HG03432 (cell line): ENCODE measurements around the gene LCE1F.

Source experiments
- ATAC-seq: cut with Tn5 transposase; IDR thresholded peaks from one replicate; pipeline ENCODE4 v1.9.1; 2021; ENCODE audit warnings: mild to moderate bottlenecking, moderate library complexity; ENCODE audit not compliant: unreplicated experiment

The LCE1F gene

GRCh38 chr1:152774875-152775274 is at the start of gene LCE1F:
LCE1F (plus strand) TSS chr1:152775140; CDS start chr1:152776372, 1,232 bp downstream.
- ATAC-seq, result no peak

DNA sequence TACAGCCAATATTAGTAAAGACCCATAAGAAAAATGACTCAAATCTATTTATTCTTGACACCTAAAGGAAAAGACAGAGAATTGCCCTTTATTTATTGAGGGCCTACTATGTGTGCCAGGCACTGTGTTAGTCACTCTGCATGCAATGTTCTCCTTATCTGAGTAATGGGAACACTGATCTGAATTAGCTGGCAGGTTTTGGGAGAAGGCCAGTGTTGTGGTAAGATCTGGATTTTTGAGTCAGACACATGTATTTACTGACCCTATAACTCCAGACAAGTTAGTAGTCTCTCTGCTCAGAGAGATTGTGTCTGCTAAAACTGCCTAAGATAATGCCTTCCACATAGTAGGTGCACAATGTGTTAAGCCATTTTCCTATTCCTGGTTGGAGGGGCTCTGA is 49.7 kb upstream of the LCE1F start:
- ATAC-seq, result no peak

GRCh38 chr1:152728986-152729385 is 46.0 kb upstream of the LCE1F start:
- ATAC-seq, result no peak

DNA sequence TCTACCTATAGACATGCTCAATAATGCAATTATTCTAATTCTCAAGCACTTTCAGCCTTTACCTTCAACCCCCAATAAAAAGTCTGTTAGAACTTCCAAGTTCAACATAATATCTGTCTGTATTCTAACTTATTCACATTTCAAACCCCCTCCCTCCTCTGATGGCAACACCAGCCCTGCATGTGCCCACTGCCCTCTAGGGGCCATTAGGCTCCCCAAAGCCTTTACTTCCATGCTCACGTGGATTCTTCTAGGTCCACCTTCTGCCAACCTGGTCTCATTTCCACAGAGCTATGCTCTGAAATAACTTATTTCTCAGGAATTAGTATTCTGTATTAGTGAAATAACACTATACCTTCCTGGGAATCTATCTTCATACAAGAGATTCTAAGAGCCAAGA is 39.3 kb upstream of the LCE1F start:
- ATAC-seq, result no peak

DNA sequence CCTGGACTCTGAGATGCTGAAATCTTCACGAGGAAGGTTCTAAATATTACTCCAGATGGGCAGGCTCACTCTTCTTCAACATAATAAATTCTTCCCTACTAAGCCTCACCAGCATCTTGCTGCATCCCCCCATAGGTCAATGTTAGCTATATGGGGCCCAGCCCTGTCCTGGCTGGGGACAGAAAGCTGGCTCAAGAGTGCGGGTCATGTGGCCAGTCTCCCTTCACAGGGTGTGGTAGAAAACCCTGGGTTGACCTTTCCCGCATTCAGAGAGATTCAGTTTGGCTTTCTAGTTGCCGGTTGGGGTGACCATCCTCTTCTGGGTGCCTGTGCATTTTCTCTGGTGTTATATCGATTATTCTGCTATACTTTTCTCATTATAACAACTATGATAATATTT is 36.9 kb upstream of the LCE1F start:
- ATAC-seq, result no peak

- ATAC-seq, result no peak
These were observed 35.1 kb upstream of the LCE1F start for GRCh38 chr1:152739841-152740240.

DNA sequence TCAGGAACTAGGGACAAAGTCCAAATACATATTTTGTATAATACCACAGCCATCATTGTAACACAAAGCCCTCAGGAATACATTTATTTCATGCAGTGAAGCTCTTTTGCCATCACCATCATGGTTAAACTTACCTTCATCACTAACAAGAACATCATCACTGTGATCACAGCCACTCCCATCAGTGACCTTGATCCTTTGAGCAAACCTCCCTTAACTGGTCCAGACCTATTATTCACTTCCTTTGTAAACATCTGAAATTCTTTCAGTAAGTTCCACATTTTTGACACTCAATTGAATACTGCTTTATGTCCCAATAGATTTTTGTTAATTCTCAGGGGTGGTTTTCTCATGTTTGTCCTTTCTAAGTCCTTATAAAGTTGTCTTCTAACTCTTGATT is 33.3 kb upstream of the LCE1F start:
- ATAC-seq, result no peak

GRCh38 chr1:152743371-152744145 is 31.4 kb upstream of the LCE1F start:
- ATAC-seq, result no peak

DNA sequence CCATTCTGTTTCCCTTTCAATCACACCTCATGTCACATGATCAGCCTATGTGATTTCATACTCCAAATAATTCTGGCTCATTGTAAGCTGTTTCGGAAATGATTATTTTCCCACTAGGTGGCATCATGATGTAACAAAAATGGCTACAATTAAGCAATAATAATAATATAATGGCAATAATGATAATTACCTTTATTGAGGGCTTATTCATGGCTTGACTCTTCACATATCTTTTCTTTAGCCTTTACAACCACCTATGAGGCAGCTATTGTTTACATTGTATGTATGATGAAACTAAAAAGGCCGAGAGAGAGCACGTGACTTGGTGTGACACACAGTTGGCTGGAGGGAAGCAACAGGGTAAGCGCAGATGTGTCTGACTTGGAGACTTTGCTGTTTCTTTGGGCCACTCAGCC is 29.6 kb upstream of the LCE1F start:
- ATAC-seq, result no peak

DNA sequence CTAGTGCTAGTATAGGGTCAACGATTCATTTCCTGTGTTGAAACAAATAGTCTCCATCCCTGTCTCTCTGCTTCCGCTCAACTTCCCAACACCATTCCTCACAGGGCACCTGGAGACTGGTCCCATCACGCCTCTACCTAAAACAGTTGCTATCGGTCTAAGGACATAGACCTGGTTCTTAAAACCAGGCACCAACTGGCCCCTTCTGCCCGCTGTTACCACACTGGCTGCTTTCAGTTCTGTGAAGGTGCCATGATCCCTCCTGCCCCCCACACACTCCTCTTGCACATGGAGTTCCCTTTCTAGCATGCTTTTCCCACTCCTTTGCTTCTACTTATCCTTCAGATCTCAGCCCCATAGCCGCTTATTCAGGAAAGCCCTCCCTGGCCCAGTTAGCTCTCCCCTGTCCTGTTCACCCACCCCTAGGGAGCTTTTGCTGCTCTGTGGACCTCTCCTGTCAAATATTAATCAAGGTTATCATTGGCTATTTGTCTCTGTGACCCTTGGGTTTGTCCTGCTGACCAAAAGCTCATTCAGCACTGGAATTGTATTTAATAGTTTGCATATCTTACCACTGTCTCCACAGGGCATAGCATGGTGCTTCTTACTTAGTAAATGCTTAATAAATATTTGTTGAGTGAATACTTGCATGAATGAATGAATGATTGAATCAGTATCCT is 29.0 kb upstream of the LCE1F start:
- no peak for ATAC-seq

DNA sequence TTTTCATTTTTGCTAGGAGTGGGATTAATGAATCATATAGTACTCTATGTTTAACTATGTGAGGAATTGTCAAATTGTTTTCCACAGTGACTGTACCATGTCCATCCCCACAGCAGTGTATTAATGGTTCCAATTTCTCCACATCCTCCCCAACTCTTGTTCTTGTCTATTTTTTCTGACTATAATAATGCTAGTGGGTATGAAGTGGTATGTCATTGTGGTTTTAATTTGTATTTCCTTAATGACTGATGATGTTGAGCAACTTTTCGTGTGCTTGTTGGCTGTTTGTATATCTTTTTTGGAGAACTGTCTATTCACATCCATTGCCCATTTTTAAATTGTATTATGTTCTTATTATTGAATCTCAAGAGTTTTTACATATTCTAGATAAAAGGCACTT is 27.1 kb upstream of the LCE1F start:
- no peak for ATAC-seq

DNA sequence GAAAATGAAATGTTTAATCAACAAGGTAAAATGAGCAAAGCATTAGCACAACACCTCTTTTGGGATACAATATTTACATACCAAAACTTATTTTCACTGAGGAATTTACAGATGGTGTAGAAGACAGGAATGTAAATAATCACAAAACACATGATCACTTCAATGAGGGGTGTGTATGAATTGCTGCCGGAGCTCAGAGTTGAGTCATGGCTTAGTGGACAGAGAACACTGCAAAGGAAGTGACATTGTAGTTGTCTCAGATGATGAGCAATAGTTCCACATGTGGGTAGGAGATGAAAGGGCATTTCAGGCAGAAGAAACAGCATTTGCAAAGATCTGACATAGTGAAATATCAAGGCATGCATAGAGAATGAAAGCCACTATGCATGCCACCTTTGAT is 22.7 kb upstream of the LCE1F start:
- ATAC-seq, result no peak

- ATAC-seq, result no peak
These were observed 21.4 kb upstream of the LCE1F start for GRCh38 chr1:152753586-152753985.

GRCh38 chr1:152756872-152757271 is 18.1 kb upstream of the LCE1F start:
- ATAC-seq, result no peak

GRCh38 chr1:152757747-152758146 is 17.2 kb upstream of the LCE1F start, which contains the start of gene KPRP:
KPRP (plus strand) TSS chr1:152758025; CDS start chr1:152759589, 1,564 bp downstream.
- no peak for ATAC-seq

GRCh38 chr1:152758636-152759035 is 16.3 kb upstream of the LCE1F start:
- ATAC-seq, result no peak

GRCh38 chr1:152759453-152760173 is 15.3 kb upstream of the LCE1F start:
- no peak for ATAC-seq

GRCh38 chr1:152760551-152761190 is 14.3 kb upstream of the LCE1F start:
- no peak for ATAC-seq

DNA sequence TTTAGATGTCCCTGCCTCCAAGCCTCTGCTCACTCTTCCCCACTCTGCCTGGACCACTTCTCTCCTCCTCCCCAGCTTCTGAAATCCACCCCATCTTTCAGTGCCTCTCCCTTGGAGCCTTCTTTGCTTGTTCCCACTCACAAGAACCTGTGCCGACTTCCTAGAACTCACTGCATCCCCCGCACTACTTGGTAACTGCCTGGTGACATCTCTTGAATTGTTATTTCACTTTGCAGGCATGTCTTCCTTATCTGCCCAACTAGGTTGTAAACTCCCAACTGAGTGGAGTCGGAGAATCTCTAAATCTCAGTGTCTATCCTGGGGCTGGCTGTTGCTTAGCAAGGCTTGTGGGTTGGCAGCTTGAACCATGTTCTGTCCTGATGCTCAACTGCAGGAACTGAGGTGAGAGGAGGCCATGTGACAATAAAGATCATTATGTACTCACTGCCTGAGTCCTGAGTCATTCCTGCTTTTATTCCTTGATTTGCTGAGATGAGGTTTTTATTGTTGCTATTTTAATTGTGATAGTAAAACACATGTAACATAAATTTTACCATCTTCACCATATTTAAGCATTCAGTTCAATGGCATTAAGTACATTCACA is 13.2 kb upstream of the LCE1F start:
- ATAC-seq, result no peak

GRCh38 chr1:152768847-152769533 is 6.0 kb upstream of the LCE1F start:
- ATAC-seq, result no peak
